Measurements from ENCODE around the gene PYHIN1.
A peak's percentile ranks its signal among the peaks of the same experiment; 100 is the strongest.
"Not testable (repeated sequence)": the region's sequence is repeated elsewhere in the genome, so short reads cannot be mapped to it uniquely, and the experiment has no call there.

Gene PYHIN1

GRCh38 chr1:158979229-158979628 lies 47.9 kb downstream of the PYHIN1 start:
- DNase-seq (ENCODE audit: low spot score) = no peak

DNA sequence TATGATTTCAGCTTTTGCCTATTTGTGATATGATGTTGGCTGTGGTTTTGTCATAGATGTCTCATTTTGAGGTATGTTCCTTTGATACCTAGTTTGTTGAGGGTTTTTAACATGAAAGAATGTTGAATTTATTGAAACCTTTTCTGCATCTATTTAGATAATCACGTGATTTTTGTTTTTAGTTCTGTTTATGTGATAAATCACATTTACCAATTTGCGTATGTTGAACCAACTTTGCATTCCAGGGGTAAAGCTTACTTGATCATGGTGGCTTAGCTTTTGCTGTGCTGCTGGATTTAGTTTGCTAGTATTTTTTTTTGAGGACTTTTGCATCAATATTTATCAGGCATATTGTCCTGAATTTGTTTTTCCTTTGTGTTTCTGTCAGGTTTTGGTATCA lies 51.9 kb downstream of the PYHIN1 start:
- DNase-seq (ENCODE audit: low spot score) = no peak

GRCh38 chr1:158984386-158984785 lies 53.0 kb downstream of the PYHIN1 start:
- DNase-seq (ENCODE audit: low spot score) = no peak

DNA sequence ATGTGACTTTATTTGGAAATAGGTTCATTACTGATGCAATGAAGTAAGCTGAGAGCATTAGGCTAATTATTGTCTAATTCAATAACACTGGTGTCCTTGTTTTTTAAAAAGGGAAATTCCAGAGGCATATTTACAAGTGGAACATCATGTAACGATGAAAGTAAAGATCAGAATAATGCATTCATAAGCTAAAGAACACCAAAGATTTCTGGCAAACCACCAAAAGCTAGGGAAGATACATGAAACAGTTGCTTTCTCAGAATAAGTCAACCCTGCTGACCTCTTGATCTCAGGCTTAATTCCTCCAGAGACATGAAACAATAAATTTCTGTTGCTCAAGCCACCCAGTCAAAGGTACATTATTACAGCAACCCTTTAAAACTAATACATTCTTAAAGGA lies 58.1 kb downstream of the PYHIN1 start:
- no peak for DNase-seq (ENCODE audit: low spot score)

DNA sequence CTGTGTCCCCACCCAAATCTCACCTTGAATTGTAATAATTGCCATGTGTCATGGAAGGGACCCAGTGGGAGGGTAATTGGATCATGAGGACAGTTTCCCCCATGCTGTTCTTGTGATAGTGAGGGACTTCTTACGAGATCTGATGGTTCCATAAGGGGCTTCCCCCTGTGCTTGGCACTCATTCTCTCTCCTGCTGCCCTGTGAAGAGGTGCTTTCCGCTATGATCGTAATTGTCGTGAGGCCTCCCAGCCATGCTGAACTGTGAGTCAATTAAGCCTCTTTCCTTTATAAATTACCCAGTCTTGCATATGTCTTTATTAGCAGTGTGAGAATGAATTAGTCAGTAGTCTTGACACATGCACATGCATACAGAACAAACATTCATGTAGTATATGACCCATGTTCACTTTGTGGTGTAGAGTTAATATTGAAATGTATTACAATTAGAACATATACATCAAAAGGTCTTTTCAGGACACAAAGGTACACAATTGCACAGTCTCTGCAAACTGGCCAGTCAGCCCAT lies 61.5 kb downstream of the PYHIN1 start:
- no peak for DNase-seq (ENCODE audit: low spot score)

DNA sequence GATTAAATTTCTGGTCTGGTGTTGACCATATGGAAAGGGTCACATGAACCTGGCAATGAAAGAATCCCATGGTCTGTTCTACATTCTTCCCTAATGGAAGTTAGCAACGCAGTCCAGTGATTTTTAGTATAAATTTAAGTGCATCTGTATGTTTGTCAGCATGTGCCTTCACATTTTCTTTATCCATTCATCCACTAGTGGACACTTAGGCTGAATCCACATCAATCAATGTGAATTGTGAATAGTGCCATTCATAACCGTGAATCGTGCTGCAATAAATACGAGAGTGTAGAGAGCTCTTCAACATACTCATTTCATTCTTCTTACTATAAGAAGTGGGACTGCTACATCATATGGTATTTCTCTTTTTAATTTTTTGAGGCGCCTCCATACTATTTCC lies 65.6 kb downstream of the PYHIN1 start:
- DNase-seq (ENCODE audit: low spot score) = no peak

- DNase-seq (ENCODE audit: low spot score) = no peak
Observed at GRCh38 chr1:158998037-158998780, 66.9 kb downstream of the PYHIN1 start.

DNA sequence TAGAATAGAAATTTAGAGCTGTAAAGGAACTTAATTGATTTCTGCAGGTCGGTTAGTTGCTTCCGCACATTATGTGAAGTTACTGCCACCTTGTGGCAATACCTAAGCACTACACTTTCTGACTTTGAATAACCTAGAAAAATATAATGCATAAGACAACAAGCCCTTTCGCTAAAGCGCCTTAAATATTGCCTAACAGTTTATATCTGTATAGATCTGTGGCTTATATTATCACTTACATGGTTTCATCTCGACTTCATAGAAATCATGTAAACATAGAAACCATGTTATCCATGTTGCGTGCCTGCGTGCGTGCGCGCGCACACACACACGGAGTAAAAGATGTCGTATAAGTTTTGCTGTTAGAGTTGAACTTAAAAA lies 67.4 kb downstream of the PYHIN1 start:
- DNase-seq (ENCODE audit: low spot score) = peak; percentile 36

DNA sequence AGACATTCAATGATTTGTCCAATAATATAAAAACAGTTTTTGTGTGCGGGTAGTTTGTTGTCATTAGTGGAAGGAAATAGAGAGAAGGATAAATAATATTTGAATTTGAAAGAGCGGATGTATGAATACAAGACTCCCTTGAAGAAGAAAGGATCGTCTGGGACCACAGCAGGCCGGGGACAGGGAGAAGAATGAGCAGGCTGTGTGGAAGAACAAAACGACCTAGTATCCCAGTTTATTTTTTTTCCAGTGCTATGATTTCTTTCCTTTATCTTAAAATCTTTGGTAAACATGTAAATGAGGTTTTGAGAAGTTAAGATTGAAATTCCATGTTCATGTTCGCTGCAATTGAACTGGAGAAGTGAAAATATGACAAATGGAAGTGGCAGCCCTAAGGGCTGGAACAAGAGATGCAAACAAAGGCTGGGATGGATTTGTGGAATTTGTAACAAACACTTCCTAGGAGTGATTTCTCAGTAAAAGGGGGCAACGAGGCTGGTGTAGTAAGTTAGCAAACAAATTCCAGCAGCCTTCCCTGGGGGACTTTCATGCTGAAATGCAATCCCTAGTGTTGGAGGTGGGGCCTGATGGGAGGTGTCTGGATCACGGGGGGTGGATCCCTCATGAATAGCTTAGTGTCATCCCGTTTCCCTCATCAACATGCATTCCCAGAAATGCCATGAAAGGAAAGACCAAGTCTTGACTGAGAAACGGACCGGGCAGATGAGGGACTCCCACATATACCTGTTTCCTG lies 68.1 kb downstream of the PYHIN1 start:
- no peak for DNase-seq (ENCODE audit: low spot score)

GRCh38 chr1:159000070-159000409 lies 68.7 kb downstream of the PYHIN1 start:
- no peak for DNase-seq (ENCODE audit: low spot score)

DNA sequence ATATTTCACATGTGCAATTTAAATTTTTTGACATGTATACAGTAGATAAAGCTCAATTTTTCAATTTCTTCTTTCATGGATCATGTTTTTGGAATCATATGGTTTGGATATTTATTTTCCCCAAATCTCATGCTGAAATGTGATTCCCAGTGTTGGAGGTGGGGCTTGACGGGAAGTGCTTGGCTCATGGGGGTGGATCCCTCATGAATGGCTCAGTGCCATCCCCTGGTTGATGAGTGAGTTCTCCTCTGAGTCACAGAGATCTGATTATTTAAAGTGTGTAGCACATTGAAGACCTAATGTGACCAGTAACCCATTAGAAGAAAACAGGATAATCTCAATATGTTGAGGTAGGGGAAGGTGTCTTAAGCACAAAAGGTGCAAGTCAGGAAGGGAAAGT lies 69.3 kb downstream of the PYHIN1 start:
- no peak for DNase-seq (ENCODE audit: low spot score)

DNA sequence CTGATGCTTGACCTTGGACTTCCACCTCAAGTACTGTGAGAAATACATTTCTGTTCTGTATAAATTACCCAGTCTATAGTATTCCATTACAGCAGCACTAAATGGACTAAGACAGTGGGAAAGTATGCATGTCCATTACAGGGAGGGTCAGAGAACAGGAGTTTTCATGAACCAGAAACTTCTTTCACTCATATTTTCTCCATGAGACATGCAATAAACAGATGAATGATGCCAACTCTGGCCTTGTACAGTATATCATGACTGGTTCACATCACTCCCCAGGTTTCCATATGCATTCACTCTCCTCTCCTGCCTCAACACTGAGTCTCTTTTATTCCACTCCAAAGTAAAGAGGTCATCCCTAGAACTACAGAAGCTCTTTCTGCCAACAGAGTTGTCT lies 73.8 kb downstream of the PYHIN1 start:
- DNase-seq (ENCODE audit: low spot score) = no peak

DNA sequence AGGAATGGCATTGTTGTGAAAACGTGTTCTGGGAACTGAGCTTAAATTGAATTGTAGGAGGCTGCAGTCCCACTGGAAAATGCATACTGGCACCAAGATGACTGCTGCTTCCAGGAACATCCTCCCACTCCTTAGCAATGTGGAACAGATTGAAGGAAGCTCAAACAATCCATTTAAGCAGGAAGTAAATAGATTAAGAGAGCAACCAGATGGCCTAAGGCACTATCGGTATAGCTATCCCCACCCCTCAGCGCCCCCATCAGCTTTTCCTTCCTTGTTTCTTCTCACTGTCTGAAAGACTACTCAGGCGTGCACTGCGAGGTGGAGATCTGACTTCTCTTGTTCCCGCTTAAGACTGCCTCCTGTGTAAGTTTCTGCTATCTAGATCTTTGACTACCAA lies 74.3 kb downstream of the PYHIN1 start:
- DNase-seq (ENCODE audit: low spot score) = peak; percentile 22

DNA sequence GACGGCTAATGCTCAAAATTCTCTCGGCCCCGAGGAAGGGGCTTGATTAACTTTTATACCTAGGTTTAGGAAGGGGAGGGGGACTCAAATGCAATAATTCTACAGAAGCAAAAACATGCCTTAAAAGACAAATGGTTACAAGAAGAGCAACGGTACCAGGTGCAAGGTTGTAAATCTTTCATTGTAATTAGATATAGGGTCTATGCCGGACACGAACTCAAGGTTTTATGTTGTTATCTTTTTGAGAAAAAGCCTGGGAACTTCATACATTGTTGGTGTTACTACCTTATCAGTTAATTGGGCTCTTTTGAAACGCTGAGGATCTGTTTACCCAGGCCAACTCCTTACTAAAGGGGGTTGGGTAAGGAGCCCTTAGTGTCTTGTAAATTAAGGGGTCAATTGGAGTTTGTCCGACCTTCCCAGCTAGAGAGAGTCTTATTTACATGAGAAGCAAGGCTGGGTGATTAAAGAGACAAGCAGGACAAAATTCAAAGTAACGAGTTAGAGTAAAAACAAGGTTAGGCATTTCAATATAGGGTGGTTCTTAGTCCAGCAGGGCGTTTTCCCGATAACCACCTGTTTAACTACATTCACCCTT lies 75.0 kb downstream of the PYHIN1 start:
- DNase-seq (ENCODE audit: low spot score) = not testable (repeated sequence)

DNA sequence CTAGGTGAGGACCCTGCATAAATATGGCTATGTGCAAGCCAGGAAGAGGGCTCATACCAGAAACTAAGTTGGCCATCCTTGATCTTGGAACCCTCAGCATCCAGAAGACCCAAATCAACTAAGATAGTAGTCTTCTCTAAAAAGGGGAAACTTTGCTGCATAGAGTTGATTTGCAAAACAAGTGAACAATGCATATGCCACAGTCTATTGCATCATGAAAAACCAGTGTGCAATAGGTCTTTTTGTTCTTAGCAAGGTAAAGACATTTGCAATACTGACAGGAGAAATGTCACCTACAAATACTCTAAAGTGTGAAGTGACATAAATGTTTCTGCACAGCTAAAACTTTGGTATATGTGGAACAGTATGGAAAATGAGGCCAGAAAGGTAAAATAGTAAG lies 76.4 kb downstream of the PYHIN1 start:
- no peak for DNase-seq (ENCODE audit: low spot score)

- DNase-seq (ENCODE audit: low spot score) = no peak
Observed at GRCh38 chr1:159008744-159009188, 77.4 kb downstream of the PYHIN1 start.

DNA sequence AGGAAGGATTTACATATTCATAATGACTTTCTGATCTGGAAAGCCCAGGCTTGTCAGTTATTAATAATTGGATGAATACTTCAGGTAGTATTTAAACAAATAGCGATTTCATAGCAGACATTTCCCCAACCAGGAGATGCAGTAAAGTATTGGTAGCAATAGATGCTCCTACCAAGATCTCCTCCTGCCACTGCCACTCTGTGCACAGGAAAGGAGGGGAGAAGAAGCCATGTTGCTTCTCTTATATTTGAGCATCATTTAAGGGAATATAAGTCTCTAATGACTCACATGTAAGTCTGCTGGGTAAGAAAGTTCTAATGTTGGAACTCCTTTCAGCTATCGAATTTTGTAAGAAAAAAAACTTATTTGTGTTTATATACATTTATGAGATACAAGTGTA lies 77.9 kb downstream of the PYHIN1 start:
- DNase-seq (ENCODE audit: low spot score) = no peak

DNA sequence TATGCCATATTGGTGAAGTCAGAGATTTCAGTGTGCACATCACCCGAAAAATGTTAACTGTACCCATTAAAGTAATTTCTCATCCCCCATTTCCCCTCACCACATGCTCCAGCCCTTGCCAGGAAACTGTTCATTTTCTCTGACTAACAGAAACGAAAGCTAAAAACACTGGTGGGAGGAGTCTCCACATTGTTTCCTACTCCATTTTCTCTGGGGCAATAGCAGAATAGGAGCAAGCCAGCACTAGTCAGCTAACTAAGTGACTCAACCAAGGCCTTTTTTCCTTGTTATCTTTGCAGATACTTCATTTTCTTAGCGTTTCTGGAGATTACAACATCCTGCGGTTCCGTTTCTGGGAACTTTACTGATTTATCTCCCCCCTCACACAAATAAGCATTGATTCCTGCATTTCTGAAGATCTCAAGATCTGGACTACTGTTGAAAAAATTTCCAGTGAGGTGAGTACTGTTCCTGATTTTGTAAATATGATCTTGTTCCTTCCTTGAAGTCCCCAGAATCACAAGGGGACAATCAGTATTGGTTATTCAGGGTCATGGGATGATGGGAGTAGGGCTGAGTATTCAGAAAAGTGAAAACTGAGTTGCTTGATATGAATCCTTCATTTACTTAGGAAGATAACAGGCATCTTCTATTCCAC lies 78.5 kb downstream of the PYHIN1 start, which contains the start of gene IFI16:
TSS of gene IFI16 (plus strand) at position 204 of the 658 bp plus-strand sequence. CDS start 4,774 bp downstream, outside the sequence.
- DNase-seq (ENCODE audit: low spot score) = peak; percentile 62

DNA sequence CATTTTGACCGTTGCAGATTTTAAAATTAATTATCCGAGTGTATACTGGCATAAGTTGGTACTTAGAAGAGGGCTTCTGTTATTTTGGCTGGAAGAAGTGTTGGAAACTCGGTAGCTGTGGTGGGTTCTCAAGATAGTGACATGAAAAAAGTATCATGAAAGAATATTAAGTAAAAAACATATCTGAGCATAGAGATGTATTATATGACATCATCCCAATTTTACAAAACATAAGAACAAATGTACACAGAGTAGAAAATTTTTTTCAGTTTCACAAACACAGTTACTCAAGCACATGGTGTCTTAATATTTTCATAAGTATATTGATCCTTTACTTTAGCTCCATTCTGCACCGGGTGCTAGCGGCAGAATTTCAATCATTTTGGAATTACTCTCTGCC lies 79.0 kb downstream of the PYHIN1 start:
- DNase-seq (ENCODE audit: low spot score) = no peak

- DNase-seq (ENCODE audit: low spot score) = not testable (repeated sequence)
Observed at GRCh38 chr1:159011001-159011400, 79.6 kb downstream of the PYHIN1 start.

GRCh38 chr1:159011751-159012150 lies 80.4 kb downstream of the PYHIN1 start:
- DNase-seq (ENCODE audit: low spot score) = no peak

GRCh38 chr1:159012495-159012894 lies 81.1 kb downstream of the PYHIN1 start:
- DNase-seq (ENCODE audit: low spot score) = peak; percentile 23
